Measurements from ENCODE around the gene CXorf65.

CXorf65 gene

GRCh38 chrX:71098951-71099506, 7.5 kb downstream of the CXorf65 start:
- no peak for TF ChIP-seq GATA1 (IDR thresholded peaks at IDR 0.05; ENCODE audit: low read depth, low read length)
- TF ChIP-seq POLR2A (IDR thresholded peaks at IDR 0.05; ENCODE audit: low read length), result no peak
- no peak for DNase-seq

DNA sequence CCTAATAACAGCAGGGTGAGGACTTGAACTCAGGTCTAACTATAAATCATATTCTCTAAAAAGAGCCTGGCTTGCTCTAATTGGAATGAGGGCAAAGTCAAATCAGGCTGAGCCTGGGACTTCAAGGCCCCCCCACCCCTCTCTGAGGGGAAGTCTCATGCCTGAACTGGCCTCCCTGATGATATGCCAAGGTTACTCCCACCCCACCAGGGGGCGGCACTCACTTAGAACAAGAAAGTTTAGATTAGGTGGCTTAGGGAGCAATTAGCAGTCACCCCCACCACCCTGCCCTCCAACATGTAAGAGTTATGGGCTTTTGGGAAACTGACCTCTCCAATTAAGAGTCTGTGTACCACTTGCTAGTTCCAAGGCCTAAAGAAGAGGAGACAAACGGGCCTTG, 8.2 kb downstream of the CXorf65 start:
- TF ChIP-seq GATA1 (IDR thresholded peaks at IDR 0.05; ENCODE audit: low read depth, low read length) (no peak), POLR2A (IDR thresholded peaks at IDR 0.05; ENCODE audit: low read length) (no peak)
- peak; percentile 81 to 86 for DNase-seq

DNA sequence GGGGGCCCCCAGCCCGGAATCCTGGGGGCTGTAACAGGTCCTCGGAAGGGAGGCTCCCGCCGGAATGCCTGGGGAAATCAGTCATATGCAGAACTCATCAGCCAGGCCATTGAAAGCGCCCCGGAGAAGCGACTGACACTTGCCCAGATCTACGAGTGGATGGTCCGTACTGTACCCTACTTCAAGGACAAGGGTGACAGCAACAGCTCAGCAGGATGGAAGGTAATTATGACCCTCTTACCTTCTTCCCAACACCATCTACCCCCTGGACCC, 9.8 kb downstream of the CXorf65 start:
- DNase-seq, result peak; percentile 17 to 48
- no peak for TF ChIP-seq GATA1 (IDR thresholded peaks at IDR 0.05; ENCODE audit: low read depth, low read length)
- TF ChIP-seq POLR2A (IDR thresholded peaks at IDR 0.05; ENCODE audit: low read length), result no peak

DNA sequence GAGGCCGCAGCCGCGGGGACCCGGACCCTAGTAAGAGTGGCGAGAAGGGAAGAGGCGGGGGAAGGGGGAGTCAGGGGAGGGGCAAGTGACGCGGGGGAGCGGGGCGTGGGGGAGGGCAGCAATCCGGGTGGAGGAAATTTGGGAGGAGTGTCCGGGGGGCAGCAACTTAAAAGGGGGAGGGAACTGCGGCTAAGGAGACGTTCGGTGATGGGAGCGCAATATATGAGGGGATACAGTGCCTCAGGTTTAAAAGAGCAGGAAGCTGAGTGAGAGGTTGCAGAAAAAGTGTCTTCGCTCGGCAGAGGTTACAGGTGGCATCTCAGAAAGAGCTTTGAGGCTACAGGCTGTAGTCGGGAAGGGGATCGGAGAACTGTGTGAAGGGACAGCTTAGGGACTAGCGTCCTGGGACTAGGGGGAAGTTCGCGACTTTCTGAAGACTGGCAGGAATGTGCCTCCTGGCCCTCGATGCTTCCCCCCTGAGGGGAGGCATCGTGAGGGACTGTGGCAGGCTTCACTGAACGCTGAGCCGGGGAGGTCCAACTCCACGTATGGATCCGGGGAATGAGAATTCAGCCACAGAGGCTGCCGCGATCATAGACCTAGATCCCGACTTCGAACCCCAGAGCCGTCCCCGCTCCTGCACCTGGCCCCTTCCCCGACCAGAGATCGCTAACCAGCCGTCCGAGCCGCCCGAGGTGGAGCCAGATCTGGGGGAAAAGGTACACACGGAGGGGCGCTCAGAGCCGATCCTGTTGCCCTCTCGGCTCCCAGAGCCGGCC, 10.4 kb downstream of the CXorf65 start:
- TF ChIP-seq POLR2A (IDR thresholded peaks at IDR 0.05; ENCODE audit: low read length) (peak; percentile 43), GATA1 (IDR thresholded peaks at IDR 0.05; ENCODE audit: low read depth, low read length) (no peak)
- DNase-seq, result peak; percentile 84 to 89

DNA sequence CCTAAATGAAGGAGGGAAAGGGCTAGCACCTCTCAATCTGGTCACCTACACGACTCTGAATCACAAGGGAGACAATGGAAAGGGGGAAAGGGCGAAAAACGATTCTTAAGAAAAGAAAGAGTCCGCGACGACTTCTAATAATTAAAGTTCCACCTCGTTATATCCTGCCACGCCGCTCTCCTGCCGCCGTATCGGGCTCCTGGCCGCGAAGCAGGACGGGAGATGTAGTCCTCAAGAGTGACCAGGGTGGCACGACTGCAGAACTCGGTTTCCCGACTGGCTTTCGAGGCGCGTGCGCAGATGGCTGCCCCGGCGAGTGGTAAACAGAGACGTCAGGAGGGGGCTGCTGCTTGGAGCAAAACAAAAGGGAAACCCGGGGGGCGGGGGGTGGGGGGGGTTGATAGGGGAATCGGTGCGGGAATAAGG, 11.0 kb downstream of the CXorf65 start, which contains the start of gene FOXO4:
TSS of gene FOXO4 (plus strand) at position 297 of the 426 bp plus-strand sequence. CDS start 678 bp downstream, outside the sequence.
- TF ChIP-seq GATA1 (IDR thresholded peaks at IDR 0.05; ENCODE audit: low read depth, low read length) (no peak), POLR2A (IDR thresholded peaks at IDR 0.05; ENCODE audit: low read length) (peak; percentile 4)
- DNase-seq, result peak; percentile 90 to 93

- TF ChIP-seq POLR2A (IDR thresholded peaks at IDR 0.05; ENCODE audit: low read length) (no peak), GATA1 (IDR thresholded peaks at IDR 0.05; ENCODE audit: low read depth, low read length) (no peak)
- peak; percentile 46 to 73 for DNase-seq
These were observed 11.5 kb downstream of the CXorf65 start for GRCh38 chrX:71095033-71095432.

GRCh38 chrX:71091263-71091662, 15.3 kb downstream of the CXorf65 start:
- TF ChIP-seq GATA1 (IDR thresholded peaks at IDR 0.05; ENCODE audit: low read depth, low read length) (no peak), POLR2A (IDR thresholded peaks at IDR 0.05; ENCODE audit: low read length) (no peak)
- DNase-seq, result peak in 1 of 2 experiments; percentile 6

DNA sequence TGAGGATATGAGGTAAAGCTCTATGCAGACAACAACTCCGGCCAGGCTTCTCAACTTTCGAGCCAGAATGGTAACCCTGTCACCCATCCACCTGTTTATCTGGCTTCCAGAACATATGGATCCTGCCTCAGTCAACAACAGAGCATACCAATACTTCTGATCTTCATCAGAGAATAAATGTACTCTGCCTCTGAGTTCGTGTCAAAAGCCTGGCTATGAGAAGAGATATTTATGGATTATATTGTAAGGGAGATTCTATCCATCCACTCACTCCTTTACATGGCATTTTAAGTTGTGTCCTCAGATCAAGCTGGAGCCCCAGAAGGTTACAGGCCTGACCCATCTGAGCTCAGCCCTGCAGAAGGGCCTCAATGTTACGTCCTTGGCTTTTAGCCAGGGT, 20.6 kb downstream of the CXorf65 start:
- TF ChIP-seq GATA1 (IDR thresholded peaks at IDR 0.05; ENCODE audit: low read depth, low read length), result no peak
- no peak for TF ChIP-seq POLR2A (IDR thresholded peaks at IDR 0.05; ENCODE audit: low read length)
- no peak for DNase-seq

DNA sequence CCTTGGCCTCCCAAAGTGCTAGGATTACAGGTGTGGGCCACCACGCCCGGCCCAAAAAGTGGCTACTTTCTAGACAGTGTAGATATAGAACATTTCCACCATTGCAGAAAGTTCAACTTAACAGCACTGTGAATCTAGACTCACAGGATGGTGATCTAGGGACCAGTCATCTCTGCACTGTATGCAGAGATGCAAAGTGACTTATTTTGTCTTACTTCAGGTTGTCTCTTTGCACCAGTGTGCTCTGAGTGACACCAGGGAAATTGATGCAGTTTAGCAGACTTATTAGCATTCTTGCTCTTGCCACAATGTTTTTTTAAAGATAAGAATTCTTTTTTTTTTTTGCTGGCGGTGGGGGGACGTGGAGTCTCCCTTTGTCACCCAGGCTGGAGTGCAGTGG, 23.7 kb downstream of the CXorf65 start:
- DNase-seq, result no peak
- no peak for TF ChIP-seq GATA1 (IDR thresholded peaks at IDR 0.05; ENCODE audit: low read depth, low read length)
- TF ChIP-seq POLR2A (IDR thresholded peaks at IDR 0.05; ENCODE audit: low read length), result no peak

GRCh38 chrX:71082124-71082647, 24.4 kb downstream of the CXorf65 start:
- TF ChIP-seq POLR2A (IDR thresholded peaks at IDR 0.05; ENCODE audit: low read length) (no peak), GATA1 (IDR thresholded peaks at IDR 0.05; ENCODE audit: low read depth, low read length) (no peak)
- DNase-seq, result no peak

- DNase-seq, result no peak
- no peak for TF ChIP-seq POLR2A (IDR thresholded peaks at IDR 0.05; ENCODE audit: low read length)
- TF ChIP-seq GATA1 (IDR thresholded peaks at IDR 0.05; ENCODE audit: low read depth, low read length), result no peak
These were observed 25.0 kb downstream of the CXorf65 start for GRCh38 chrX:71081330-71082123.

DNA sequence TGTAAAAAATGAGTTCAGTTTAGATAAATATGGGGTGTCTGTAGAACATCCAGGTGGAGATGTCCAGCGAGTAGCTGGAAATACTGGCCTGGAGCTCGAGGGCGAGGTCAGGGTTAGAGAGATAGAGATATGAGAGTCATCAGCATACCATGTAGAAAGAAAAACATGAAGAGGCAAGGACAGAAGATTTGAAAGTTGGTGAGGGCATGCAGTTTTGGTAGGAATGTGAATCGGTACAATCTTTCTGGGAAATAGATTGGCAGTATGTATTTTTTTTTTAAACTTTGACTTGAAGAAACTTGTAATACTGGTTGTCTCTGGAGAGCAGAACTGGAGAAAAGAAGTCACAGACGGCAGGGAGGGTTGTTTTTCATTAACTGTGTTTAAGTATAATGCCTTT, 36.0 kb downstream of the CXorf65 start:
- no peak for TF ChIP-seq POLR2A (IDR thresholded peaks at IDR 0.05; ENCODE audit: low read length)
- no peak for TF ChIP-seq GATA1 (IDR thresholded peaks at IDR 0.05; ENCODE audit: low read depth, low read length)

DNA sequence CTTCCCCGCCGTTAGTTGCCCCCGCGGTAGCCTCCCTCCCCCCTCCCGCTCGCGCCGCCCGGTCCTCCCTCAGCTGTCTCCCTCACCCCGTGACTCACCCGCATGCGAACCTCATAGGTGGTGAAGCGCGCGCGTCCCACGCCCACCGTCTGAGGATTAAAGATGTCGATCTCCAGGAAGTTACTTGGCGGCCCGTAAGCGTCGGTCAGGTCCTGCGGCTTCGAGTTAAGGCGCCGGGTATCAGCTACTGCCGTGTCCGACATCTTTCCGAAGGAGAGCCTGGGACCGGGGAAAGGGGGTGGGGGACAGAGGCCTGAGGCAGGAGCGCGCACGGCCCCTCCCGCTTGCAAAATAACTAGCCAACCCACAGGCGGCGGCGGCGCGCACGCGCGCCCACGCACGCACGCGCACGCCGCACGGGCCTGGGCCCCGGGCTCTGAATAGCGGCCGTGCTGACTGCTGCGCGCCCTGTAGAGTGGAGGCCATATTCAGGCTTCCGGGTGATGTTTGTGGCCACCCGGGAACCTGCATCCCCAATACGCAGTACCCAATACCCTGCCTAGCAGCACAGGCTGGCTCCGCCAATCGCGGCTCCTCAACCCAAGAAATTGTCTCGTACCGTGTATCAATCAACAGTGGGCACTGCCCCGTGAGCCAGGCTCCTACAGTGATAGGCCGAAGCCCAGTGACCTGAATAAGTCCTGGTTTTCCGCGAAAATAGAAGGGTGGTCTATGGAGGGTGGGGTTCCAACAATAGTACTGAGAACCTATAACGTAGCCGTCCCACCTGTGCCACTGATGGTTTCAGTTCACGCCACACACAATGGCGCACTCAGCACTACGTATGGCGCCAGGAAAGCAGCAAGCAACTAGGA, 38.3 kb downstream of the CXorf65 start, which contains the start of gene SNX12:
TSS of gene SNX12 (minus strand) at position 291 of the 875 bp plus-strand sequence. CDS start at position 263, 28 bp downstream.
- peak; percentile 93 to 96 for DNase-seq
- TF ChIP-seq POLR2A (IDR thresholded peaks at IDR 0.05; ENCODE audit: low read length) (peak; percentile 73), GATA1 (IDR thresholded peaks at IDR 0.05; ENCODE audit: low read depth, low read length) (no peak)

More for the DNA sequence above, 36.0 kb downstream of the CXorf65 start:
- peak in 1 of 2 experiments; percentile 2 for DNase-seq

Data from erythroblast (primary cell).